ENCODE measurements around the gene HSPBP1.
A peak's percentile ranks its signal among the peaks of the same experiment; 100 is the strongest.
"Not testable (repeated sequence)": the region's sequence is repeated elsewhere in the genome, so short reads cannot be mapped to it uniquely, and the experiment has no call there.

The HSPBP1 gene

GRCh38 chr19:55279770-55280643 is at the start of gene HSPBP1:
HSPBP1 (minus strand) TSS chr19:55280110; CDS start chr19:55279608, 502 bp downstream.
- DNase-seq (ENCODE audit: low read depth in 3 of 3, low spot score in 1 of 3): peak; percentile 85 to 93 (median 88)

- not testable (repeated sequence) for DNase-seq (ENCODE audit: low read depth in 3 of 3, low spot score in 1 of 3)
Observed at GRCh38 chr19:55328774-55329318, 48.9 kb upstream of the HSPBP1 start.

GRCh38 chr19:55325172-55325571 is 45.3 kb upstream of the HSPBP1 start, which contains the start of gene TMEM150B:
TMEM150B (minus strand) TSS chr19:55325341; CDS start chr19:55321036, 4,305 bp downstream.
- DNase-seq (ENCODE audit: low read depth in 3 of 3, low spot score in 1 of 3): no peak

- DNase-seq (ENCODE audit: low read depth in 3 of 3, low spot score in 1 of 3): no peak
Observed at GRCh38 chr19:55324662-55325061, 44.8 kb upstream of the HSPBP1 start.

- no peak for DNase-seq (ENCODE audit: low read depth in 3 of 3, low spot score in 1 of 3)
Observed at GRCh38 chr19:55322204-55322885, 42.4 kb upstream of the HSPBP1 start.

- no peak for DNase-seq (ENCODE audit: low read depth in 3 of 3, low spot score in 1 of 3)
Observed at GRCh38 chr19:55321466-55322137, 41.7 kb upstream of the HSPBP1 start.

- no peak for DNase-seq (ENCODE audit: low read depth in 3 of 3, low spot score in 1 of 3)
Observed at GRCh38 chr19:55320844-55321419, 41.0 kb upstream of the HSPBP1 start.

- DNase-seq (ENCODE audit: low read depth in 3 of 3, low spot score in 1 of 3): no peak
Observed at GRCh38 chr19:55319785-55320184, 39.9 kb upstream of the HSPBP1 start.

- no peak for DNase-seq (ENCODE audit: low read depth in 3 of 3, low spot score in 1 of 3)
Observed at GRCh38 chr19:55316646-55317045, 36.7 kb upstream of the HSPBP1 start.

GRCh38 chr19:55315956-55316525 is 36.1 kb upstream of the HSPBP1 start:
- no peak for DNase-seq (ENCODE audit: low read depth in 3 of 3, low spot score in 1 of 3)

- DNase-seq (ENCODE audit: low read depth in 3 of 3, low spot score in 1 of 3): no peak
Observed at GRCh38 chr19:55314396-55314795, 34.5 kb upstream of the HSPBP1 start.

GRCh38 chr19:55312621-55313512 is 33.0 kb upstream of the HSPBP1 start:
- DNase-seq (ENCODE audit: low read depth in 3 of 3, low spot score in 1 of 3): no peak

GRCh38 chr19:55311797-55312196 is 31.9 kb upstream of the HSPBP1 start:
- no peak for DNase-seq (ENCODE audit: low read depth in 3 of 3, low spot score in 1 of 3)

- DNase-seq (ENCODE audit: low read depth in 3 of 3, low spot score in 1 of 3): no peak
Observed at GRCh38 chr19:55311397-55311796, 31.5 kb upstream of the HSPBP1 start.

GRCh38 chr19:55310498-55310897 is 30.6 kb upstream of the HSPBP1 start:
- no peak for DNase-seq (ENCODE audit: low read depth in 3 of 3, low spot score in 1 of 3)

- no peak for DNase-seq (ENCODE audit: low read depth in 3 of 3, low spot score in 1 of 3)
Observed at GRCh38 chr19:55309448-55309847, 29.5 kb upstream of the HSPBP1 start.

GRCh38 chr19:55308281-55308680 is 28.4 kb upstream of the HSPBP1 start:
- no peak for DNase-seq (ENCODE audit: low read depth in 3 of 3, low spot score in 1 of 3)

- DNase-seq (ENCODE audit: low read depth in 3 of 3, low spot score in 1 of 3): no peak
Observed at GRCh38 chr19:55306712-55307111, 26.8 kb upstream of the HSPBP1 start.

- no peak for DNase-seq (ENCODE audit: low read depth in 3 of 3, low spot score in 1 of 3)
Observed at GRCh38 chr19:55305983-55306562, 26.2 kb upstream of the HSPBP1 start.
